SW 1271 (cell line): Measurements from ENCODE around the gene THRB.

Source experiments
- DNase-seq, 2 experiments: peaks; one replicate each; lab custom pipeline; 2025; lab: John Stamatoyannopoulos, UW

THRB gene

GRCh38 chr3:24181256-24181655, 313.4 kb downstream of the THRB start:
- DNase-seq, result no peak

GRCh38 chr3:24180616-24181015, 314.0 kb downstream of the THRB start:
- no peak for DNase-seq

- no peak for DNase-seq
These were observed 317.4 kb downstream of the THRB start for GRCh38 chr3:24177201-24177600.

- DNase-seq, result no peak
These were observed 320.0 kb downstream of the THRB start for GRCh38 chr3:24174614-24175013.

GRCh38 chr3:24168977-24169376, 325.7 kb downstream of the THRB start:
- DNase-seq, result no peak

GRCh38 chr3:24167429-24167828, 327.2 kb downstream of the THRB start:
- no peak for DNase-seq

GRCh38 chr3:24166515-24166914, 328.1 kb downstream of the THRB start:
- DNase-seq, result no peak

- DNase-seq, result no peak
These were observed 329.1 kb downstream of the THRB start for GRCh38 chr3:24165603-24165982.

- no peak for DNase-seq
These were observed 329.6 kb downstream of the THRB start for GRCh38 chr3:24164967-24165602.

GRCh38 chr3:24162929-24163328, 331.7 kb downstream of the THRB start:
- DNase-seq, result no peak

GRCh38 chr3:24161841-24162240, 332.8 kb downstream of the THRB start:
- no peak for DNase-seq

GRCh38 chr3:24160424-24161095, 334.1 kb downstream of the THRB start:
- no peak for DNase-seq

GRCh38 chr3:24158761-24159454, 335.7 kb downstream of the THRB start:
- no peak for DNase-seq

- DNase-seq, result no peak
These were observed 337.5 kb downstream of the THRB start for GRCh38 chr3:24157106-24157505.

GRCh38 chr3:24156466-24156865, 338.2 kb downstream of the THRB start:
- DNase-seq, result peak; percentile 26 to 39

- no peak for DNase-seq
These were observed 339.4 kb downstream of the THRB start for GRCh38 chr3:24155276-24155675.

GRCh38 chr3:24154781-24155180, 339.9 kb downstream of the THRB start:
- no peak for DNase-seq

- DNase-seq, result no peak
These were observed 340.5 kb downstream of the THRB start for GRCh38 chr3:24154013-24154695.

GRCh38 chr3:24151594-24151993, 343.1 kb downstream of the THRB start:
- no peak for DNase-seq

GRCh38 chr3:24149032-24149431, 345.6 kb downstream of the THRB start:
- DNase-seq, result no peak

GRCh38 chr3:24145981-24146822, 348.4 kb downstream of the THRB start:
- DNase-seq, result peak; percentile 81 to 90

- no peak for DNase-seq
These were observed 349.2 kb downstream of the THRB start for GRCh38 chr3:24145481-24145880.
